HFF-Myc (cell line): ENCODE measurements around the gene WNT11.
A peak's percentile ranks its signal among the peaks of the same experiment; 100 is the strongest.

Source experiments
- DNase-seq: peaks from one replicate; pipeline ENCODE4 v3.0.0-alpha.2; 2011; ENCODE audit warnings: low read depth; ENCODE audit errors: extremely low read depth
- H3K4me3 ChIP-seq: replicated peaks from 2 replicates; pipeline ENCODE4 v1.5.1; 2011; ENCODE audit warnings: low read depth, mild to moderate bottlenecking, control low read depth, low read length
- TF ChIP-seq, protein P1 (sequence below): IDR thresholded peaks from 2 replicates; pipeline ENCODE4 v1.5.1; 2012; ENCODE audit warnings: mild to moderate bottlenecking, low read depth, low read length, control low read depth; ENCODE audit errors: missing control alignments

Gene WNT11

GRCh38 chr11:76156971-76157427 lies 49.3 kb downstream of the WNT11 start:
- TF ChIP-seq, protein P1, sequence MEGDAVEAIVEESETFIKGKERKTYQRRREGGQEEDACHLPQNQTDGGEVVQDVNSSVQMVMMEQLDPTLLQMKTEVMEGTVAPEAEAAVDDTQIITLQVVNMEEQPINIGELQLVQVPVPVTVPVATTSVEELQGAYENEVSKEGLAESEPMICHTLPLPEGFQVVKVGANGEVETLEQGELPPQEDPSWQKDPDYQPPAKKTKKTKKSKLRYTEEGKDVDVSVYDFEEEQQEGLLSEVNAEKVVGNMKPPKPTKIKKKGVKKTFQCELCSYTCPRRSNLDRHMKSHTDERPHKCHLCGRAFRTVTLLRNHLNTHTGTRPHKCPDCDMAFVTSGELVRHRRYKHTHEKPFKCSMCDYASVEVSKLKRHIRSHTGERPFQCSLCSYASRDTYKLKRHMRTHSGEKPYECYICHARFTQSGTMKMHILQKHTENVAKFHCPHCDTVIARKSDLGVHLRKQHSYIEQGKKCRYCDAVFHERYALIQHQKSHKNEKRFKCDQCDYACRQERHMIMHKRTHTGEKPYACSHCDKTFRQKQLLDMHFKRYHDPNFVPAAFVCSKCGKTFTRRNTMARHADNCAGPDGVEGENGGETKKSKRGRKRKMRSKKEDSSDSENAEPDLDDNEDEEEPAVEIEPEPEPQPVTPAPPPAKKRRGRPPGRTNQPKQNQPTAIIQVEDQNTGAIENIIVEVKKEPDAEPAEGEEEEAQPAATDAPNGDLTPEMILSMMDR: no peak
- no peak for DNase-seq
- H3K4me3 ChIP-seq: no peak overlapping the region

GRCh38 chr11:76155500-76156227 lies 50.6 kb downstream of the WNT11 start:
- TF ChIP-seq, protein P1: no peak
- no peak overlapping the region for H3K4me3 ChIP-seq
- DNase-seq: no peak

DNA sequence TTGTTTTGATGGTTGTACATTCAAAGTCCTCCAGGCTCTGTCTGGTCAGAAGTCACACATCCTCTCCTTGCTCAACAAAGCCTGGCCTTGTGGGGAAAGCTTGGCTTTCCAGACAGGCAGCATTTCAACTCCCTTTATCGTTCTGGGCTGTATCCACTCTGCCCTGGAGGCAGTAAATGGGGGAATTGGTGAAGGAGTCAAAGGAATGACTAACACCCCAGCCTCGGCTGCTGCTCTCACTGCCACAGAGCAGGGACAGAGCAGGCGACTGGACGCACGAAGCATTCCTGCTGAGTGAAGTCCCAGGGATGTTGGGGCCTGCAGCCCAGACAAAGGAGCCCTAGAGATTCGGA lies 52.8 kb downstream of the WNT11 start:
- no peak overlapping the region for H3K4me3 ChIP-seq
- TF ChIP-seq, protein P1: no peak
- DNase-seq: no peak

- DNase-seq: no peak
- TF ChIP-seq, protein P1: no peak
- no peak overlapping the region for H3K4me3 ChIP-seq
Observed at GRCh38 chr11:76152741-76153570, 53.3 kb downstream of the WNT11 start.

- TF ChIP-seq, protein P1: peak; percentile 30
- DNase-seq: no peak
- H3K4me3 ChIP-seq: no peak overlapping the region
Observed at GRCh38 chr11:76152086-76152681, 54.1 kb downstream of the WNT11 start.

DNA sequence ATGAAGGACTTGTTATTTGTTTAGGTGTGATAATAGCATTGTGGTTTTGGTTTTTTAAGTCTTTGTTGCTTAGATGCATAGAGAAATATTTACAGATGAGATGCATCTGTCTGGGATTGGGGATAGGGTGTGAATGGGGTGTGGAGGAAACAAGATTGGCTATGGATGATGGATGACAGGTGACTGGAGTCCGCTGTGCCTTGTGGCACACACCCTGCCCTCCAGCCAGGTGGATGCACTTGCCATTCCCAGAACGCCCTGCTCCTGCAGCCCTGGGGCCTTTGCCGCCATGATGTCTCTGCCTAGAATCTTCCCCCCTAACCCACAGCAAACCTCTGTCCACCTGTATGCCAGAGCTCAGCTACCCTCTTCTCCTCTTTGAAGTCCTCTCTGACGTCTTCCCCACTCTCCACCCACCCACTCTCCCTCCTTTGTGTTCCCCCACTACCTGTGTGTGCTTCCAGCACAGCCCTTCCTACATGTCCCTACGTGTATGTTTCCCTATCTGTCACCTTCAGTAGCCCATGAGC lies 54.7 kb downstream of the WNT11 start:
- H3K4me3 ChIP-seq: no peak overlapping the region
- no peak for DNase-seq
- TF ChIP-seq, protein P1: no peak
